Cardiac muscle cell (in vitro differentiated cells and primary cell): Measurements from ENCODE around the gene GMPR2. TPM values are rescaled to one million over a fixed set of nuclear protein-coding genes. Genes with fewer than 3 reads are reported as not detected.

Experiments
- DNase-seq, 2 donors: peaks; one replicate each; pipeline versions ENCODE4 v3.0.0 to v3.0.0-alpha.2; 2010 to 2017; ENCODE audit warnings: low read depth in 1 of 2, low spot score in 1 of 2
- H3K27ac ChIP-seq: fragments of 200-600 bp; sonication (generic); 2 replicates; pipeline ENCODE4 v1.5.1; 2016
- H3K27me3 ChIP-seq: fragments of 200-600 bp; sonication (generic); 2 replicates; pipeline ENCODE4 v1.6.0; 2016; ENCODE audit warnings: control low read depth
- H3K36me3 ChIP-seq: fragments of 200-600 bp; sonication (generic); 2 replicates; pipeline ENCODE4 v1.5.1; 2016; ENCODE audit warnings: control low read depth
- H3K4me1 ChIP-seq: fragments of 200-600 bp; sonication (generic); 2 replicates; pipeline ENCODE4 v1.8.1; 2017; ENCODE audit warnings: low read depth, mild to moderate bottlenecking, mixed run types
- H3K4me3 ChIP-seq: fragments of 200-600 bp; sonication (generic); 2 replicates; pipeline ENCODE4 v1.5.1; 2016; ENCODE audit warnings: mild to moderate bottlenecking
- H3K9me3 ChIP-seq: fragments of 200-600 bp; sonication (generic); 2 replicates; pipeline ENCODE4 v1.5.1; 2017; ENCODE audit warnings: low read depth, mild to moderate bottlenecking, control low read depth
- polyA plus RNA-seq: library from polyadenylated mRNA; unstranded; fragments of >200 nt; fragmentation: Nextera tagmentation; extraction: Ambion mirVana; gene quantifications from 2 replicates; pipeline ENCODE4 v1.2.1, GENCODE V29; 2016
- total RNA-seq: library from RNA; depleted of rRNA; stranded (reverse); fragments of >200 nt; gene quantifications from 2 replicates; pipeline ENCODE4 v1.2.3, GENCODE V29; 2016
- TF ChIP-seq, protein P1 (sequence below): IDR thresholded peaks from 2 replicates; pipeline ENCODE4 v1.5.1; 2012; ENCODE audit warnings: low read depth, mild to moderate bottlenecking, low read length

The GMPR2 gene
- total and polyA plus RNA-seq, 2 experiments from 2014 or later: 57.6 to 59.5 TPM

DNA sequence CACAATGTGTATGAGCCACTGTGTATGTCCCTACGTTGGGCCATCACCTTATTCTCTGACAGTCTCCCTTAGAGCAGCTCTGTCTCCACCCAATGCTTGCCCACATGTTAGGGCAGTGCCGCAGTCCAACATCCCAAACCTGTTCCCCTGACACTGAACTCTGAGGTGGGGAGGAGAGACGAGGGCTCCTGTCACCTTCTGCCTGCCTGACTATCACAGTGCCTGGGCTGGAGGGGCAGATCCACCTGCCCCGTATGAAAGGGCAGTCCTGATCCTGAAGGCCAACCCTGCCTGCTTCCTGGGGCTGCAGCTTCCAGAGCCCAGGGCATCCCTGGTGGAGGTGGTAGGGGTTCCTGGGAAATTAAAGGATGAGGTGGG is 28.0 kb downstream of the GMPR2 start:
- no peaks in the 10 kb centered on the region for H3K36me3 ChIP-seq
- H3K27ac ChIP-seq: no peak overlapping the region
- TF ChIP-seq, protein P1, sequence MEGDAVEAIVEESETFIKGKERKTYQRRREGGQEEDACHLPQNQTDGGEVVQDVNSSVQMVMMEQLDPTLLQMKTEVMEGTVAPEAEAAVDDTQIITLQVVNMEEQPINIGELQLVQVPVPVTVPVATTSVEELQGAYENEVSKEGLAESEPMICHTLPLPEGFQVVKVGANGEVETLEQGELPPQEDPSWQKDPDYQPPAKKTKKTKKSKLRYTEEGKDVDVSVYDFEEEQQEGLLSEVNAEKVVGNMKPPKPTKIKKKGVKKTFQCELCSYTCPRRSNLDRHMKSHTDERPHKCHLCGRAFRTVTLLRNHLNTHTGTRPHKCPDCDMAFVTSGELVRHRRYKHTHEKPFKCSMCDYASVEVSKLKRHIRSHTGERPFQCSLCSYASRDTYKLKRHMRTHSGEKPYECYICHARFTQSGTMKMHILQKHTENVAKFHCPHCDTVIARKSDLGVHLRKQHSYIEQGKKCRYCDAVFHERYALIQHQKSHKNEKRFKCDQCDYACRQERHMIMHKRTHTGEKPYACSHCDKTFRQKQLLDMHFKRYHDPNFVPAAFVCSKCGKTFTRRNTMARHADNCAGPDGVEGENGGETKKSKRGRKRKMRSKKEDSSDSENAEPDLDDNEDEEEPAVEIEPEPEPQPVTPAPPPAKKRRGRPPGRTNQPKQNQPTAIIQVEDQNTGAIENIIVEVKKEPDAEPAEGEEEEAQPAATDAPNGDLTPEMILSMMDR: no peak
- H3K4me3 ChIP-seq: no peak overlapping the region
- no peak for DNase-seq
- no peaks in the 10 kb centered on the region for H3K27me3 ChIP-seq
- peaks cover 18% of the 10 kb centered on the region for H3K4me1 ChIP-seq
- H3K9me3 ChIP-seq: no peaks in the 10 kb centered on the region

GRCh38 chr14:24261256-24261968 is 28.7 kb downstream of the GMPR2 start:
- DNase-seq: no peak
- Histone ChIP-seq H3K27ac (no peak overlapping the region), H3K4me1 (peaks cover 16% of the 10 kb centered on the region), H3K4me3 (no peak overlapping the region), H3K27me3 (no peaks in the 10 kb centered on the region), H3K36me3 (no peaks in the 10 kb centered on the region), H3K9me3 (no peaks in the 10 kb centered on the region)
- TF ChIP-seq, protein P1: no peak

DNA sequence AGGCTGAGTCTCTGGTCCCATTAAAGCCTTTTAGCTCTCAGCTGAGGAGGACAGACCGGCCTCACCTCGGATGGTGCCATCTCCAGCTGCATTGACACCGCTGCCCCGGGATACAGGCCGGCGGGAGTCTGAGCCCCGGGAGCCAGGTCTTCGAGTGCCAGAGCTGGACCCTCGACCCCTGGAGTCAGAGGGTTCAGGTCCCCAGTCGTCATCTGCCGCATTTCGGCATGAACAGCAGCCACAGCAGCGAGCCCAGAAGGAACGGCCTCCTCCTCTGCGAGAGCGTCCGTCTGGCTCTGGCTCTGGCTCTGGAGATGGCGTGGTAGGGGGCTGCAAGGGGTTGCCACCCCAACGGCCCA is 29.2 kb downstream of the GMPR2 start:
- TF ChIP-seq, protein P1: no peak
- no peak for DNase-seq
- no peaks in the 10 kb centered on the region for H3K27me3 ChIP-seq
- no peak overlapping the region for H3K4me3 ChIP-seq
- no peaks in the 10 kb centered on the region for H3K36me3 ChIP-seq
- H3K27ac ChIP-seq: no peak overlapping the region
- H3K9me3 ChIP-seq: no peaks in the 10 kb centered on the region
- H3K4me1 ChIP-seq: peaks cover 11% of the 10 kb centered on the region

DNA sequence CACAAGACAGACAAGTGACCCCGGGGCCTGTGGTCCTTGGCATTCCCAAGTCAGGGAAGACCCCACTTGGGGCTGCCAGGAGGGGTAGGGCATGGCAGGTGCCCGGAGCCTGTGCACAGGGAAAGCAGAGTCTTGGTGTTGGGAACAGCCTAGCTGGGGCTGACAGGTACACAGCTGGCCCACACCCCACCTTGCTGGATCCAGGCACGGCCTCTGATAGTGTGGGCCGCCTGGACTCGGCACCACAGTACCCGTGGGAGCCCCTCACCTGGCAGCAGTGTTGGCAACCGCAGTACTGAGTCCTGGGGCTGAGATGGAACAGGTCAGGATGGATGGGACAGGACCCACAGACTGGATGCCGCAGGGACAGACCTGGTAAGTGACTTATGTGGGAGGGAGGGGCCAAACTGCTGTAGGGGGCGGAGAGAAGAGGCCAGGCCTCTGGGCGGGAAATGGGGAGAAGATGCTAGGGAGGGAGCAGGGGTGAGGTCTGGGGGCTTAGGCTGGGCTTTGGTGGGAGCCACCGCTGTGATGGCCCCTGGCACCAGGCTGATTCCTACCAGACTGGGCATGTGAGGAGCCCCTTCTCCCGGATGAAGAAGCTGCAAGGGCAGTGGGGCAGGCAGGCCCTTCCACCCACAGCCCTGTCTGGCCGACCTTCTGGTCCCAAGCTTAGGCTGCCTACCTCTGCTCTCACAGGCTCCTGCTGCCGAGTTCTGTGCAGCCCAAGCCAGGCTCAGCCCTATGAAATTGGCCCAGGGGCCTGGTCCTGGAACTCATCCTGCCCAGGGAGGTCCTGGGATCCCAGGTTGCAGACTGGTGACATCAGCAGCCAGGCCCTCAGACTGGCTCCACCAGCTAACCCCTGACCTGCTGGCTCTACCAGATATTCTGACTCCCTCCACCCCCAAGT is 30.3 kb downstream of the GMPR2 start, which contains the start of gene TGM1:
Gene TGM1 (minus strand): TSS at position 357 of the 913 bp plus-strand sequence. CDS start 825 bp downstream, outside the sequence.
- Histone ChIP-seq H3K27me3 (no peaks in the 10 kb centered on the region), H3K9me3 (no peaks in the 10 kb centered on the region), H3K36me3 (no peaks in the 10 kb centered on the region), H3K4me1 (no peaks in the 10 kb centered on the region), H3K27ac (no peak within 1 kb of the TSS), H3K4me3 (no peak within 1 kb of the TSS)
- TF ChIP-seq, protein P1: no peak
- no peak for DNase-seq

- H3K4me3 ChIP-seq: no peak overlapping the region
- no peaks in the 10 kb centered on the region for H3K27me3 ChIP-seq
- no peaks in the 10 kb centered on the region for H3K36me3 ChIP-seq
- H3K27ac ChIP-seq: no peak overlapping the region
- no peaks in the 10 kb centered on the region for H3K4me1 ChIP-seq
- no peaks in the 10 kb centered on the region for H3K9me3 ChIP-seq
- no peak for DNase-seq
- TF ChIP-seq, protein P1: no peak
These were observed 31.1 kb downstream of the GMPR2 start for GRCh38 chr14:24263848-24264247.
